GM18867 (cell line): ENCODE data around the gene RGS5.

Experiments
- ATAC-seq: cut with Tn5 transposase; IDR thresholded peaks from one replicate; pipeline ENCODE4 v1.9.1; 2021; ENCODE audit warnings: mild to moderate bottlenecking, moderate library complexity; ENCODE audit not compliant: unreplicated experiment

RGS5 gene

DNA sequence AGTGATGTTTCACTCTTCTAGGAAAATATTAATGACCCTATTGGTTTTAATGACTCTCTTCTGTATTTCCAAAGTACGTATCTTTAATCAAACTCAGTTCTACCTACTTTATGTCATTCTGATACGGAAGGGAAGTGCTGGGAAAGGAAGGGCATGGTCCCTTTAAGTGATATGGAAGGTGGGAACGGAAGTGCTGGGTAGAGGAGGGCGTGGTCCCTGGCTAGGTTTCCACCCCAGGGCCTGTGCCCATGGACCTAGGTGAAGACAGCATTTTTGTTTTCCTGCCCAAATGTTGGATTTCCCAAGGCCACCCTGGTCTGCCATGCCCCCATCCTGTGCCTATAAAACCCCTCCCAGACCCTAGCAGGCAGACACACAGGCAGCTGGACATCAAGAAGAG is 109.5 kb downstream of the RGS5 start:
- no peak for ATAC-seq
